DND-41 (cell line): ENCODE results near the gene ZNF474.

Experiments
- ATAC-seq: fragments of 200-7000 bp; cut with Tn5 transposase; 3 replicates; pipeline ENCODE4 v1.9.1; 2021; ENCODE audit warnings: low read depth; ENCODE audit not compliant: insufficient read depth
- DNase-seq: peaks from one replicate; pipeline ENCODE4 v3.0.0-alpha.2; 2020
- H2AFZ ChIP-seq: 2 replicates; pipeline ENCODE4 v1.6.0; 2012; ENCODE audit warnings: low read depth, low read length
- H3K27ac ChIP-seq: 2 replicates; pipeline ENCODE4 v1.5.1; 2012; ENCODE audit warnings: low read length, inconsistent platforms
- H3K27me3 ChIP-seq: fragments of 200-600 bp; sonication (generic); 2 replicates; pipeline ENCODE4 v1.6.0; 2012; ENCODE audit warnings: low read length, mild to moderate bottlenecking, inconsistent platforms; ENCODE audit not compliant: insufficient read depth, poor library complexity
- H3K36me3 ChIP-seq: 2 replicates; pipeline ENCODE4 v1.5.1; 2012; ENCODE audit warnings: low read length, inconsistent platforms; ENCODE audit not compliant: insufficient read depth
- H3K4me1 ChIP-seq: 2 replicates; pipeline ENCODE4 v1.5.1; 2012; ENCODE audit warnings: mild to moderate bottlenecking, low read length; ENCODE audit not compliant: insufficient read depth
- H3K4me2 ChIP-seq: 2 replicates; pipeline ENCODE4 v1.6.0; 2012; ENCODE audit warnings: mild to moderate bottlenecking, moderate library complexity, low read length, inconsistent platforms; ENCODE audit not compliant: insufficient read depth
- H3K4me3 ChIP-seq, 2 experiments: fragments of 200-600 bp in 1 of 2; shearing (Covaris generic) in 1 of 2; 2 replicates each; pipeline ENCODE4 v1.5.1; 2012 to 2016; ENCODE audit warnings: inconsistent platforms in 2 of 2, low read length in 2 of 2, mild to moderate bottlenecking in 2 of 2, low read depth in 1 of 2, moderate library complexity in 1 of 2
- H3K79me2 ChIP-seq: 2 replicates; pipeline ENCODE4 v1.6.0; 2012; ENCODE audit warnings: low read length, inconsistent platforms; ENCODE audit not compliant: insufficient read depth
- H3K9ac ChIP-seq: 2 replicates; pipeline ENCODE4 v1.6.0; 2012; ENCODE audit warnings: low read depth, mild to moderate bottlenecking, inconsistent platforms, low read length, moderate library complexity
- H3K9me3 ChIP-seq: 2 replicates; pipeline ENCODE4 v1.5.1; 2012; ENCODE audit warnings: low read length, moderate library complexity, mild to moderate bottlenecking, inconsistent platforms; ENCODE audit not compliant: insufficient read depth, severe bottlenecking
- H4K20me1 ChIP-seq: 2 replicates; pipeline ENCODE4 v1.6.0; 2012; ENCODE audit warnings: low read length; ENCODE audit not compliant: insufficient read depth
- CTCF ChIP-seq: IDR thresholded peaks from 2 replicates; pipeline ENCODE4 v1.5.1; 2012; ENCODE audit warnings: borderline replicate concordance, low read length, moderate library complexity, mild to moderate bottlenecking; ENCODE audit not compliant: poor library complexity, severe bottlenecking; ENCODE audit errors: extremely low read depth
- EZH2 ChIP-seq: IDR thresholded peaks from 3 replicates; pipeline ENCODE4 v1.6.1; 2012; ENCODE audit warnings: borderline replicate concordance, low read depth, mild to moderate bottlenecking, moderate library complexity, low read length, inconsistent platforms; ENCODE audit not compliant: severe bottlenecking

Gene ZNF474

GRCh38 chr5:122199146-122199545 lies 69.8 kb downstream of the ZNF474 start:
- Histone ChIP-seq H3K4me1 (no peaks in the 10 kb centered on the region), H3K9me3 (no peaks in the 10 kb centered on the region), H4K20me1 (no peaks in the 10 kb centered on the region), H3K27ac (no peak overlapping the region), H3K27me3 (no peaks in the 10 kb centered on the region), H3K4me3 (no peak overlapping the region), H2AFZ (no peak overlapping the region), H3K9ac (no peak overlapping the region), H3K36me3 (no peaks in the 10 kb centered on the region), H3K4me2 (no peak overlapping the region), H3K79me2 (no peaks in the 10 kb centered on the region)
- TF ChIP-seq CTCF: no peak
- no peak for TF ChIP-seq EZH2
- DNase-seq: no peak
- ATAC-seq: no peak

GRCh38 chr5:122200450-122200849 lies 71.1 kb downstream of the ZNF474 start:
- no peak overlapping the region for H3K9ac ChIP-seq
- TF ChIP-seq CTCF (no peak), EZH2 (no peak)
- DNase-seq (no peak), ATAC-seq (no peak)
- H3K27ac ChIP-seq: no peak overlapping the region
- no peaks in the 10 kb centered on the region for H3K9me3 ChIP-seq
- H3K4me3 ChIP-seq: no peak overlapping the region
- H2AFZ ChIP-seq: no peak overlapping the region
- H3K4me1 ChIP-seq: no peaks in the 10 kb centered on the region
- H3K36me3 ChIP-seq: no peaks in the 10 kb centered on the region
- no peak overlapping the region for H3K4me2 ChIP-seq
- no peaks in the 10 kb centered on the region for H3K79me2 ChIP-seq
- no peaks in the 10 kb centered on the region for H3K27me3 ChIP-seq
- H4K20me1 ChIP-seq: no peaks in the 10 kb centered on the region

GRCh38 chr5:122200865-122201264 lies 71.5 kb downstream of the ZNF474 start:
- no peak overlapping the region for H3K27ac ChIP-seq
- H3K4me2 ChIP-seq: no peak overlapping the region
- no peaks in the 10 kb centered on the region for H3K79me2 ChIP-seq
- H3K4me3 ChIP-seq: no peak overlapping the region
- H4K20me1 ChIP-seq: no peaks in the 10 kb centered on the region
- no peaks in the 10 kb centered on the region for H3K27me3 ChIP-seq
- no peak overlapping the region for H2AFZ ChIP-seq
- no peaks in the 10 kb centered on the region for H3K9me3 ChIP-seq
- H3K9ac ChIP-seq: no peak overlapping the region
- no peaks in the 10 kb centered on the region for H3K4me1 ChIP-seq
- DNase-seq (no peak), ATAC-seq (no peak)
- TF ChIP-seq CTCF (no peak), EZH2 (no peak)
- no peaks in the 10 kb centered on the region for H3K36me3 ChIP-seq

- TF ChIP-seq EZH2 (no peak), CTCF (no peak)
- Histone ChIP-seq H2AFZ (no peak overlapping the region), H3K79me2 (no peaks in the 10 kb centered on the region), H3K27ac (no peak overlapping the region), H3K27me3 (no peaks in the 10 kb centered on the region), H3K9me3 (no peaks in the 10 kb centered on the region), H4K20me1 (no peaks in the 10 kb centered on the region), H3K4me2 (no peak overlapping the region), H3K4me3 (no peak overlapping the region), H3K4me1 (no peaks in the 10 kb centered on the region), H3K9ac (no peak overlapping the region), H3K36me3 (no peaks in the 10 kb centered on the region)
- ATAC-seq: no peak
- no peak for DNase-seq
These were observed 72.0 kb downstream of the ZNF474 start for GRCh38 chr5:122201365-122201764.
